ENCODE measurements around the gene HMGA1.

The HMGA1 gene

GRCh38 chr6:34234667-34235306 lies 1.9 kb upstream of the HMGA1 start:
- Histone ChIP-seq H2BK12ac (ENCODE audit: low read length) (peak overlapping the region; percentile 98), H3K36me3 (ENCODE audit: control insufficient read depth in 1 of 2, insufficient read depth in 2 of 2, low read length in 2 of 2) (no peaks in the 10 kb centered on the region), H4K8ac (ENCODE audit: low read depth, low read length) (peak overlapping the region; percentile 100), H3K27me3 (ENCODE audit: insufficient read depth, low read length) (no peaks in the 10 kb centered on the region), H3K79me2 (ENCODE audit: control insufficient read depth, insufficient read depth, low read length, poor library complexity) (peaks cover 21% of the 10 kb centered on the region), H3K9ac (ENCODE audit: low read length) (peak overlapping the region; percentile 73), H3K4ac (ENCODE audit: low read depth, low read length) (peak overlapping the region; percentile 99), H2BK120ac (ENCODE audit: insufficient read depth, low read length, poor library complexity) (peak overlapping the region; percentile 99), H3K27ac (ENCODE audit: low read depth, low read length) (peak overlapping the region; percentile 97), H3K4me1 (ENCODE audit: control insufficient read depth in 1 of 2, insufficient read depth in 2 of 2, low read length in 2 of 2) (peaks cover 13 to 21% of the 10 kb centered on the region in 2 experiments), H2AFZ (ENCODE audit: insufficient read depth, low read length, poor library complexity) (peak overlapping the region; percentile 99), H3K4me2 (ENCODE audit: low read length) (peak overlapping the region; percentile 56), H2BK5ac (ENCODE audit: low read depth, low read length, poor library complexity) (peak overlapping the region; percentile 97), H3K18ac (ENCODE audit: low read length) (peak overlapping the region; percentile 99), H3K4me3 (ENCODE audit: low read depth, low read length) (peak overlapping the region; percentile 42), H4K12ac (ENCODE audit: low read depth, low read length) (peak overlapping the region; percentile 99), H3K23ac (ENCODE audit: low read length) (no peak overlapping the region), H4K91ac (ENCODE audit: low read depth, low read length) (peak overlapping the region; percentile 100), H3K79me1 (ENCODE audit: low read length) (peaks cover 33% of the 10 kb centered on the region), H3K14ac (ENCODE audit: low read length) (peak overlapping the region; percentile 100), H2AK5ac (ENCODE audit: low read length) (peak overlapping the region; percentile 99), H3K9me3 (ENCODE audit: insufficient read depth, low read depth, low read length) (peaks cover 2% of the 10 kb centered on the region)
- WGBS (ENCODE audit: extremely low coverage, insufficient coverage, insufficient read length): no CpG with 5 or more reads among the region's 53 CpGs
- no peak for DNase-seq

GRCh38 chr6:34235307-34236130 lies 1.2 kb upstream of the HMGA1 start:
- Histone ChIP-seq H3K18ac (ENCODE audit: low read length) (peak overlapping the region; percentile 43), H3K23ac (ENCODE audit: low read length) (no peak overlapping the region), H2BK5ac (ENCODE audit: low read depth, low read length, poor library complexity) (peak overlapping the region; percentile 60), H4K8ac (ENCODE audit: low read depth, low read length) (peak overlapping the region; percentile 44), H3K4me2 (ENCODE audit: low read length) (peak overlapping the region; percentile 78), H3K4ac (ENCODE audit: low read depth, low read length) (peak overlapping the region; percentile 13), H3K9me3 (ENCODE audit: insufficient read depth, low read depth, low read length) (peaks cover 2% of the 10 kb centered on the region), H3K9ac (ENCODE audit: low read length) (peak overlapping the region; percentile 56), H3K14ac (ENCODE audit: low read length) (peak overlapping the region; percentile 52), H4K12ac (ENCODE audit: low read depth, low read length) (peak overlapping the region; percentile 68), H3K27me3 (ENCODE audit: insufficient read depth, low read length) (no peaks in the 10 kb centered on the region), H3K79me2 (ENCODE audit: control insufficient read depth, insufficient read depth, low read length, poor library complexity) (peaks cover 21% of the 10 kb centered on the region), H3K4me3 (ENCODE audit: low read depth, low read length) (peak overlapping the region; percentile 68), H3K36me3 (ENCODE audit: control insufficient read depth in 1 of 2, insufficient read depth in 2 of 2, low read length in 2 of 2) (peaks cover 4 to 7% of the 10 kb centered on the region in 2 experiments), H2BK120ac (ENCODE audit: insufficient read depth, low read length, poor library complexity) (peak overlapping the region; percentile 70), H2AFZ (ENCODE audit: insufficient read depth, low read length, poor library complexity) (no peak overlapping the region), H3K27ac (ENCODE audit: low read depth, low read length) (peak overlapping the region; percentile 97), H4K91ac (ENCODE audit: low read depth, low read length) (peak overlapping the region; percentile 62), H3K4me1 (ENCODE audit: control insufficient read depth in 1 of 2, insufficient read depth in 2 of 2, low read length in 2 of 2) (peaks cover 13 to 24% of the 10 kb centered on the region in 2 experiments), H2BK12ac (ENCODE audit: low read length) (peak overlapping the region; percentile 1), H2AK5ac (ENCODE audit: low read length) (no peak overlapping the region), H3K79me1 (ENCODE audit: low read length) (peaks cover 33% of the 10 kb centered on the region)
- no CpG with 5 or more reads among the region's 75 CpGs for WGBS (ENCODE audit: extremely low coverage, insufficient coverage, insufficient read length)
- DNase-seq: peak; percentile 89 to 92

GRCh38 chr6:34236131-34236442 lies 586 bp upstream of the HMGA1 start:
- Histone ChIP-seq H2BK5ac (ENCODE audit: low read depth, low read length, poor library complexity) (peak overlapping the region; percentile 60), H4K12ac (ENCODE audit: low read depth, low read length) (peak overlapping the region; percentile 68), H2BK12ac (ENCODE audit: low read length) (peak overlapping the region; percentile 1), H4K91ac (ENCODE audit: low read depth, low read length) (peak overlapping the region; percentile 62), H3K9me3 (ENCODE audit: insufficient read depth, low read depth, low read length) (peaks cover 2% of the 10 kb centered on the region), H3K4ac (ENCODE audit: low read depth, low read length) (peak overlapping the region; percentile 38), H3K14ac (ENCODE audit: low read length) (peak overlapping the region; percentile 78), H3K4me3 (ENCODE audit: low read depth, low read length) (peak overlapping the region; percentile 68), H2AK5ac (ENCODE audit: low read length) (no peak overlapping the region), H3K18ac (ENCODE audit: low read length) (peak overlapping the region; percentile 89), H3K23ac (ENCODE audit: low read length) (no peak overlapping the region), H3K79me1 (ENCODE audit: low read length) (peaks cover 33% of the 10 kb centered on the region), H4K8ac (ENCODE audit: low read depth, low read length) (peak overlapping the region; percentile 74), H3K27me3 (ENCODE audit: insufficient read depth, low read length) (no peaks in the 10 kb centered on the region), H3K36me3 (ENCODE audit: control insufficient read depth in 1 of 2, insufficient read depth in 2 of 2, low read length in 2 of 2) (peaks cover 9 to 12% of the 10 kb centered on the region in 2 experiments), H2BK120ac (ENCODE audit: insufficient read depth, low read length, poor library complexity) (peak overlapping the region; percentile 70), H2AFZ (ENCODE audit: insufficient read depth, low read length, poor library complexity) (no peak overlapping the region), H3K4me2 (ENCODE audit: low read length) (peak overlapping the region; percentile 78), H3K9ac (ENCODE audit: low read length) (peak overlapping the region; percentile 68), H3K4me1 (ENCODE audit: control insufficient read depth in 1 of 2, insufficient read depth in 2 of 2, low read length in 2 of 2) (peaks cover 11 to 22% of the 10 kb centered on the region in 2 experiments), H3K79me2 (ENCODE audit: control insufficient read depth, insufficient read depth, low read length, poor library complexity) (peaks cover 21% of the 10 kb centered on the region), H3K27ac (ENCODE audit: low read depth, low read length) (peak overlapping the region; percentile 97)
- peak; percentile 80 to 89 for DNase-seq
- WGBS (ENCODE audit: extremely low coverage, insufficient coverage, insufficient read length): no CpG with 5 or more reads among the region's 13 CpGs

- peaks cover 21% of the 10 kb centered on the region for H3K79me2 ChIP-seq (ENCODE audit: control insufficient read depth, insufficient read depth, low read length, poor library complexity)
- peak overlapping the region; percentile 91 for H4K91ac ChIP-seq (ENCODE audit: low read depth, low read length)
- no peaks in the 10 kb centered on the region for H3K27me3 ChIP-seq (ENCODE audit: insufficient read depth, low read length)
- H3K27ac ChIP-seq (ENCODE audit: low read depth, low read length): peak overlapping the region; percentile 83
- H3K4me3 ChIP-seq (ENCODE audit: low read depth, low read length): peak overlapping the region; percentile 85
- peak overlapping the region; percentile 73 for H3K9ac ChIP-seq (ENCODE audit: low read length)
- peak overlapping the region; percentile 87 for H3K4ac ChIP-seq (ENCODE audit: low read depth, low read length)
- no peaks in the 10 kb centered on the region for H3K9me3 ChIP-seq (ENCODE audit: insufficient read depth, low read depth, low read length)
- H2BK5ac ChIP-seq (ENCODE audit: low read depth, low read length, poor library complexity): peak overlapping the region; percentile 80
- H3K23ac ChIP-seq (ENCODE audit: low read length): no peak overlapping the region
- peaks cover 20 to 24% of the 10 kb centered on the region in 2 experiments for H3K36me3 ChIP-seq (ENCODE audit: control insufficient read depth in 1 of 2, insufficient read depth in 2 of 2, low read length in 2 of 2)
- peak overlapping the region; percentile 88 for H3K14ac ChIP-seq (ENCODE audit: low read length)
- peaks cover 33% of the 10 kb centered on the region for H3K79me1 ChIP-seq (ENCODE audit: low read length)
- H3K4me1 ChIP-seq (ENCODE audit: control insufficient read depth in 1 of 2, insufficient read depth in 2 of 2, low read length in 2 of 2): peaks cover 11 to 24% of the 10 kb centered on the region in 2 experiments
- peak overlapping the region; percentile 10 for H4K12ac ChIP-seq (ENCODE audit: low read depth, low read length)
- H3K4me2 ChIP-seq (ENCODE audit: low read length): peak overlapping the region; percentile 88
- DNase-seq: peak in 1 of 2 donors; percentile 27
- peak overlapping the region; percentile 81 for H2BK120ac ChIP-seq (ENCODE audit: insufficient read depth, low read length, poor library complexity)
- peak overlapping the region; percentile 57 for H3K18ac ChIP-seq (ENCODE audit: low read length)
- H2AFZ ChIP-seq (ENCODE audit: insufficient read depth, low read length, poor library complexity): peak overlapping the region; percentile 32
- H4K8ac ChIP-seq (ENCODE audit: low read depth, low read length): peak overlapping the region; percentile 85
- no peak overlapping the region for H2BK12ac ChIP-seq (ENCODE audit: low read length)
- no CpG with 5 or more reads among the region's 78 CpGs for WGBS (ENCODE audit: extremely low coverage, insufficient coverage, insufficient read length)
- H2AK5ac ChIP-seq (ENCODE audit: low read length): peak overlapping the region; percentile 52
Measured at GRCh38 chr6:34237316-34237721, 646 bp downstream of the HMGA1 start.
